Body of pancreas (tissue), 4 donors: Measurements from ENCODE around the gene MTR. TPM values are rescaled to one million over a fixed set of nuclear protein-coding genes. Genes with fewer than 3 reads are reported as not detected.
"Not testable (repeated sequence)": the region's sequence is repeated elsewhere in the genome, so short reads cannot be mapped to it uniquely, and the experiment has no call there.

Source experiments
- ATAC-seq: fragments of 150-250 bp; one replicate; pipeline ENCODE4 v1.9.1; 2016
- DNase-seq, 4 donors: peaks; one replicate each; pipeline ENCODE4 v3.0.0-alpha.2; 2019
- H3K27ac ChIP-seq, 4 donors: fragments of 200-600 bp; sonication (generic); 1 replicate in 3 of 4; 2 replicates in 1 of 4; pipeline versions ENCODE4 v1.5.1 to v1.6.1; 2016 to 2019; ENCODE audit warnings: mild to moderate bottlenecking in 1 of 4, mixed read lengths in 1 of 4, moderate library complexity in 1 of 4
- H3K27me3 ChIP-seq, 2 donors: fragments of 200-600 bp; sonication (generic); one replicate each; pipeline ENCODE4 v1.6.0; 2016; ENCODE audit warnings: mild to moderate bottlenecking in 1 of 2
- H3K36me3 ChIP-seq, 2 donors: fragments of 200-600 bp; sonication (generic); replicated peaks in 1 of 2; 2 replicates each; pipeline ENCODE4 v1.5.1; 2016; ENCODE audit warnings: low read depth in 2 of 2; ENCODE audit not compliant: insufficient read depth in 1 of 2
- H3K4me1 ChIP-seq: fragments of 200-600 bp; sonication (generic); one replicate; pipeline ENCODE4 v1.6.0; 2016
- H3K4me3 ChIP-seq, 2 donors: fragments of 200-600 bp; sonication (generic); 1 replicate in 1 of 2; 2 replicates in 1 of 2; pipeline ENCODE4 v1.5.1; 2016 to 2019
- H3K9me3 ChIP-seq, 3 donors: fragments of 200-600 bp; sonication (generic); 1 replicate in 2 of 3; 2 replicates in 1 of 3; pipeline ENCODE4 v1.5.1; 2016
- POLR2A ChIP-seq, 3 donors: fragments of 450-650 bp; IDR thresholded peaks; one replicate each; pipeline ENCODE4 v1.6.1; 2016; ENCODE audit warnings: antibody characterized with exemption in 3 of 3, mild to moderate bottlenecking in 2 of 3
- WGBS, 2 donors: methylation state at CpG; one replicate each; pipeline ENCODE4 v1.1.5; 2017; 5-methylcytosine and 5-hydroxymethylcytosine counted together
- intact Hi-C: fragments of 100-400 bp; cut with DNase I; formaldehyde crosslinking; loops from one replicate; pipeline ENCODE4 v1.15.1; 2023
- total RNA-seq, 2 donors: library from RNA; depleted of rRNA; stranded (reverse); fragments of >200 nt; gene quantifications; one replicate each; pipeline ENCODE4 v1.1.0, GENCODE V29; 2016
- TF ChIP-seq, protein P1 (sequence below), 7 experiments: fragments of 450-650 bp in 4 of 7; fragments of 200-600 bp in 3 of 7; sonication (generic) in 3 of 7; IDR thresholded peaks; one replicate each; pipeline ENCODE4 v1.5.1; 2016 to 2019; ENCODE audit warnings: antibody characterized with exemption in 7 of 7

The MTR gene
- total RNA-seq, 2 donors from 2014 or later, result 26.7 to 29.8 TPM

DNA sequence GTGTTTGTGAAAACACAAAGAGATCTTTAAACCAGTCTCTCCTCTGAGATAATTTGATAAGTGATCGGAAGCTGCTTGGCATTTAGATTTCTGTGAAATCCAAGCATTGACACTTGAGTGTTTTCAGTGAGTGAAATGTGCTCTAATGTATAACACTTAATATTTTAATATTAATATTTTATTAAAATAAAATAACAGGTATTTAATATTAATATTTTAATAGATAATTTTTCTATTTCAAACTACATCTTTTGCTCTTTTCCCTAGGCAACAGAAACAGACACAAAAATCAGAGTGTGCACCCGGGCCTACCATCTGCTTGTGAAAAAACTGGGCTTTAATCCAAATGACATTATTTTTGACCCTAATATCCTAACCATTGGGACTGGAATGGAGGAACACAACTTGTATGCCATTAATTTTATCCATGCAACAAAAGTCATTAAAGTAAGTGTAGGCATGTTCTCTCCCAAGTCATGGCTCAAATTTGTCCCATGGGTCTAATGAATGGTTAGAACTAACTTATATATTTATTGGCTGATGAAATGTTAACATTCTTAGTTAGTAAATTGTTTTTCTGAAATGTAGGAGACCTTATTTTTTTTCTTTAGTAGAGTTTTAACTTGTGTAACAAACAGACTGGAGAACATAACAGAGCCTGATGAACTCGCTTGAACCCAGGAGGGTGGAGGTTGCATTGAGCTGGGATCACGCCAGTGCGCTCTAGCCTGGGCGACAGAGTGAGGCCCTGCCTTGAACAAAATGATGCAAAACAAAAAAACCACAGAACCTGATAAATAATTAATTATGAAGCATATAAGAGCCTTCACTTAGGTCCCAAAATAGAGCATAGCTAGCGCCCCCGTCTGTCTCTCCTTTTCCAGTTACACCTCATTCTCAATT lies 55.2 kb downstream of the MTR start:
- no peak overlapping the region for H3K4me3 ChIP-seq
- 76 to 92% methylated on average over 8 of the region's 8 CpGs for WGBS, 2 donors
- H3K27ac ChIP-seq, result no peak overlapping the region
- DNase-seq (no peak), ATAC-seq (no peak)
- intact Hi-C loops, result loop anchor here (10.0 kb wide), 1 partner anchor 96 kb away; no protein-coding TSS in a partner anchor
- no peak for TF ChIP-seq POLR2A (IDR thresholded peaks at IDR 0.05)
- TF ChIP-seq, protein P1, sequence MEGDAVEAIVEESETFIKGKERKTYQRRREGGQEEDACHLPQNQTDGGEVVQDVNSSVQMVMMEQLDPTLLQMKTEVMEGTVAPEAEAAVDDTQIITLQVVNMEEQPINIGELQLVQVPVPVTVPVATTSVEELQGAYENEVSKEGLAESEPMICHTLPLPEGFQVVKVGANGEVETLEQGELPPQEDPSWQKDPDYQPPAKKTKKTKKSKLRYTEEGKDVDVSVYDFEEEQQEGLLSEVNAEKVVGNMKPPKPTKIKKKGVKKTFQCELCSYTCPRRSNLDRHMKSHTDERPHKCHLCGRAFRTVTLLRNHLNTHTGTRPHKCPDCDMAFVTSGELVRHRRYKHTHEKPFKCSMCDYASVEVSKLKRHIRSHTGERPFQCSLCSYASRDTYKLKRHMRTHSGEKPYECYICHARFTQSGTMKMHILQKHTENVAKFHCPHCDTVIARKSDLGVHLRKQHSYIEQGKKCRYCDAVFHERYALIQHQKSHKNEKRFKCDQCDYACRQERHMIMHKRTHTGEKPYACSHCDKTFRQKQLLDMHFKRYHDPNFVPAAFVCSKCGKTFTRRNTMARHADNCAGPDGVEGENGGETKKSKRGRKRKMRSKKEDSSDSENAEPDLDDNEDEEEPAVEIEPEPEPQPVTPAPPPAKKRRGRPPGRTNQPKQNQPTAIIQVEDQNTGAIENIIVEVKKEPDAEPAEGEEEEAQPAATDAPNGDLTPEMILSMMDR (IDR thresholded peaks at IDR 0.05), result no peak
- H3K36me3 ChIP-seq, result peaks cover 0 to 17% of the 10 kb centered on the region in 2 donors
- H3K4me1 ChIP-seq, result peaks cover 22% of the 10 kb centered on the region
- H3K9me3 ChIP-seq, result no peaks in the 10 kb centered on the region
- H3K27me3 ChIP-seq, result no peaks in the 10 kb centered on the region

DNA sequence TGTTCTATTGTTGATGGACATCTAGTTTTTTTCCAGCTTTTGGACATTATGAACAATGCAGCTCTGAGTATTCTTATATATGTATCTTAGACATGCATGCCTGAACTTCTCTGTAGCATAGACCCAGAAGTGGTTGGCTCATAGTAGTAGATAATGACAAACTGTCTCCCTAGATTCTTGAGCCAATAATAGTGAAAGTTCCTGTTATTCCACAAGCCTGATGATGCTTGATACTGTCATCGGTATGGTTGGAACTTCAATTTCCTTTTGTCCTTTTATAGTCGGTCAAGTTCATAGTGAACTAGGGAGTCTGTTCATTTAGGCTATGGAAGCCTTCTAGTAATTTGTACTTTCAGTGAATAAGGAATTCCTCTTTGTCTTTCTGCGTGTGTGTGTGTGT lies 56.8 kb downstream of the MTR start:
- H3K9me3 ChIP-seq, result no peaks in the 10 kb centered on the region
- peaks cover 0 to 18% of the 10 kb centered on the region in 2 donors for H3K36me3 ChIP-seq
- H3K4me3 ChIP-seq, result no peak overlapping the region
- H3K27ac ChIP-seq, result no peak overlapping the region
- DNase-seq (no peak), ATAC-seq (no peak)
- TF ChIP-seq, protein P1 (IDR thresholded peaks at IDR 0.05), result no peak
- TF ChIP-seq POLR2A (IDR thresholded peaks at IDR 0.05), result no peak
- 80 to 91% methylated on average over 3 of the region's 3 CpGs for WGBS, 2 donors
- intact Hi-C loops, result loop anchor here (10.0 kb wide), 1 partner anchor 97 kb away; no protein-coding TSS in a partner anchor
- H3K4me1 ChIP-seq, result peaks cover 15% of the 10 kb centered on the region
- no peaks in the 10 kb centered on the region for H3K27me3 ChIP-seq

DNA sequence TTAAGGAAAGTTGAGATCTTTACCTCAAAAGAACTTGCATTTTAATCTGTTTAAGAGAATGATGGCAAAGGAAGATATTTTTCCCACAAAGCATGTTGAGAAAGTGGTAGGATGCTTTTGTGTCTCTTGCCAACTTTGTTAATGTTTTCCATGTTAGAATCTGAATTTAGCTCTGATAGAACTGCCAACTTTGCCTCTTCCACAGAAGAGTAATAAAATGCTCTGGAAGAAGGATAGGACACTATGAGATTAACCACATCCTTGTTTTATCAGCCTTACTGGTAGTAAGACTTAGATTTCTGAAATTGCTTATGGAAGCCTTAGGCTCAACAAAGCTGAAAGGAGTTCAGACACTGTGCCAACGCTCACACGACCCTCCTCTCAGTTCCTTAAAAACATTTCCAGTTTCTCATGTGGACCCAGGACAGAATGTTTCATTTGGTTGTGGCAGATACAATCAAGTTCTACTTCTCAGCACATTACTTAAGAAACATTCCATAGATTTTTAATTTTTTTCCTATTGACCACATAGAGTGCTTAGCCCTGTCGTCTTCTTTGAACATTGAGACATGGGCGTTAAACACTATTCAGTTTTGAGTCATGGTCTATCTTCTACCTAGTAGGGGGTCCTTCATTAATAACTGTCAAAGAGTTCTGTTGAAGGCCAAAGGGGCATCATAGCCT lies 59.0 kb downstream of the MTR start:
- Histone ChIP-seq H3K4me1 (peaks cover 3% of the 10 kb centered on the region), H3K9me3 (no peaks in the 10 kb centered on the region), H3K27me3 (no peaks in the 10 kb centered on the region), H3K36me3 (peaks cover 0 to 19% of the 10 kb centered on the region in 2 donors), H3K27ac (peak overlapping the region in 1 of 4 donors; percentile 0), H3K4me3 (no peak overlapping the region)
- TF ChIP-seq, protein P1 (IDR thresholded peaks at IDR 0.05), result no peak
- TF ChIP-seq POLR2A (IDR thresholded peaks at IDR 0.05), result no peak
- 82 to 87% methylated on average over 4 of the region's 4 CpGs for WGBS, 2 donors
- intact Hi-C loops, result loop anchor here (10.0 kb wide), 1 partner anchor 99 kb away; no protein-coding TSS in a partner anchor
- ATAC-seq (no peak), DNase-seq (no peak)

DNA sequence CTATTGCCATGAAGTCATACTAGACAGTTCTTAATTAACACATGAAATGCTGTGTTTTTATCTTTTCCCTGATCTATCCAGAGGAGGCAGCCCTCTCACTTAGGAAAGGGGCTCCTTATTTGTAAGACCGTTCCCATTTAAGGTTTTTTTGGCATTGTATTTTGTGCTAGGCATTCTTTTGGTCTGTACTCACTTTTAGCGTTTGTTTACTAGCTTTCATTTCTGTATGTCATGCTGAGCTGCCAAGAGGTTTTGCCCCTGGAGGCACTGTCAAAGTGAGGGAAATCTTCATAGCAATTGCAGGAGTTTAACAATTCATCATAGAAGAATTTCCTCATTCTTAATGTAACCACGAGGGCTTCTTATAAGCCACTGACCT lies 59.5 kb downstream of the MTR start:
- no peaks in the 10 kb centered on the region for H3K27me3 ChIP-seq
- no peak for TF ChIP-seq POLR2A (IDR thresholded peaks at IDR 0.05)
- TF ChIP-seq, protein P1 (IDR thresholded peaks at IDR 0.05), result no peak
- ATAC-seq, result no peak
- intact Hi-C loops, result loop anchor here (10.0 kb wide), 1 partner anchor 100 kb away; no protein-coding TSS in a partner anchor
- H3K9me3 ChIP-seq, result no peaks in the 10 kb centered on the region
- peak overlapping the region in 1 of 4 donors; percentile 0 for H3K27ac ChIP-seq
- DNase-seq, result no peak
- 54 to 56% methylated on average over 3 of the region's 3 CpGs for WGBS, 2 donors
- H3K4me3 ChIP-seq, result no peak overlapping the region
- H3K4me1 ChIP-seq, result no peaks in the 10 kb centered on the region
- peaks cover 0 to 19% of the 10 kb centered on the region in 2 donors for H3K36me3 ChIP-seq

DNA sequence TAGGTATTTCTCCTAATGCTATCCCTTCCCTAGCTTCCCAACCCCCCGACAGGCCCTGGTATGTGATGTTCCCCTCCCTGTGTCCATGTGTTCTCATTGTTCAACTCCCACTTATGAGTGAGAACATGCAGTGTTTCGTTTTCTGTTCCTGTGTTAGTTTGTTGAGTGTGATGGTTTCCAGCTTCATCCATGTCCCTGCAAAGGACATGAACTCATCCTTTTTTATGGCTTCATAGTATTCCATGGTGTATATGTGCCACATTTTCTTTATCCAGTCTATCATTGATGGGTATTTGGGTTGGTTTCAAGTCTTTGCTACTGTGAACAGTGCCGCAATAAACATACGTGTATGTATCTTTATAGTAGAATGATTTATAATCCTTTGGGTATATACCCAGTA lies 61.6 kb downstream of the MTR start:
- H3K27ac ChIP-seq, H3K4me3 ChIP-seq, DNase-seq, H3K4me1 ChIP-seq, ATAC-seq, H3K9me3 ChIP-seq, H3K27me3 ChIP-seq: not testable (repeated sequence)
- peaks cover 0 to 15% of the 10 kb centered on the region in 2 donors for H3K36me3 ChIP-seq
- whole genome bisulfite sequencing, 2 donors, result 91 to 98% methylated on average over 4 of the region's 4 CpGs
- intact Hi-C loops, result loop anchor here (10.0 kb wide), 1 partner anchor 102 kb away; no protein-coding TSS in a partner anchor
